Muscle of leg (tissue), 11 donors: ENCODE results near the gene RFTN1. TPM values are rescaled to one million over a fixed set of nuclear protein-coding genes. Genes with fewer than 3 reads are reported as not detected.

Experiments
- DNase-seq: peaks from one replicate; pipeline ENCODE4 v3.0.0; 2013
- H3K27ac ChIP-seq: one replicate; pipeline ENCODE4 v1.5.1; 2013; ENCODE audit warnings: mild to moderate bottlenecking, low read length, control low read depth
- H3K27me3 ChIP-seq: one replicate; pipeline ENCODE4 v1.6.1; 2013; ENCODE audit warnings: low read length; ENCODE audit not compliant: control insufficient read depth, insufficient read depth
- H3K36me3 ChIP-seq: one replicate; pipeline ENCODE4 v1.6.1; 2013; ENCODE audit warnings: low read length; ENCODE audit not compliant: control insufficient read depth, insufficient read depth
- H3K4me1 ChIP-seq: one replicate; pipeline ENCODE4 v1.6.1; 2013; ENCODE audit warnings: low read length; ENCODE audit not compliant: control insufficient read depth, insufficient read depth
- H3K4me3 ChIP-seq: one replicate; pipeline ENCODE4 v1.5.1; 2013; ENCODE audit warnings: low read length, control low read depth
- H3K9me3 ChIP-seq: replicated peaks from 2 replicates; pipeline ENCODE4 v1.6.1; 2013; ENCODE audit warnings: low read depth, low read length; ENCODE audit not compliant: control insufficient read depth
- WGBS: methylation state at CpG from one replicate; pipeline ENCODE4 v1.1.5; 2013; ENCODE audit warnings: missing lambda C conversion rate; ENCODE audit not compliant: insufficient coverage; 5-methylcytosine and 5-hydroxymethylcytosine counted together
- polyA plus RNA-seq, 8 donors: library from polyadenylated mRNA; unstranded; fragments of 120-200 nt; gene quantifications; one replicate each; pipeline versions ENCODE4 v1.2.1 to v1.2.3, GENCODE V29; 2013; ENCODE audit warnings: inconsistent platforms in 1 of 8, low replicate concordance in 1 of 8; ENCODE audit not compliant: insufficient read length in 8 of 8, insufficient read depth in 1 of 8
- total RNA-seq: library from RNA; stranded (reverse); fragments of 120-200 nt; gene quantifications from one replicate; pipeline ENCODE4 v1.2.4, GENCODE V29; 2013

RFTN1 gene
- total and polyA plus RNA-seq, 9 donors, result 15.0 to 19.2 (median 15.6) TPM

DNA sequence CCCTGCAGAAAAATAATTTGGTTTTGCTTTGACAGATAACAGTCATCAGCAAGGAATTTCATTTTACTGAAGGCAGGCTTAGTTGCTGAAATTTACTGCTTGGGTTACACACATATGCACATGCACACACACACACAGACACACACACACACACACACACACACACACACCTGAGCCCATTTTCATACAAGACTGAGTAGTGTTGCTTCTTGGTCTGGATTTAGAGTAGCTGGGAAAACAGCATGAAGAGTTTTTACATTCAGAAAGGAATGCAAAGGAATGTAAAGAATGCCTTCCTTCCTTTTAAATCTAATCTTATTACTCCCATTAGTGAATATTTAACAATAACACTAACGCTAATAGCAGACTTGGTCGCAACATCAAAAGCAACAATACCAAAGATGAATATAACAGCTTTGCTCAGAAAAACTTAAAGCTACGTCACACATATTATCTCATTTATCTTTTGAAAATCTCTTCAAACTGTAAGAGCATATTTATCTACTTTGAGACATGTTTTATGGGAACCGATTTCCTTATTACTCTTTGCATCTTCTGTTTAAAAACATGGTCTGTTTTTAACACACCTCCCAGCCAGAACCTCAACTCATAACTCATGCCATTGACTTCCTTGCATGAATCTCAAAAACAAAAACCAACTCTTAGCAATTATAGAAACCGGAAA, 32.5 kb downstream of the RFTN1 start:
- Histone ChIP-seq H3K4me1 (peaks cover 7% of the 10 kb centered on the region), H3K27me3 (no peaks in the 10 kb centered on the region), H3K4me3 (no peak overlapping the region), H3K9me3 (no peaks in the 10 kb centered on the region), H3K27ac (peak overlapping the region; percentile 16), H3K36me3 (no peaks in the 10 kb centered on the region)
- no peak for DNase-seq
- no CpG with 5 or more reads among the region's 5 CpGs for WGBS

DNA sequence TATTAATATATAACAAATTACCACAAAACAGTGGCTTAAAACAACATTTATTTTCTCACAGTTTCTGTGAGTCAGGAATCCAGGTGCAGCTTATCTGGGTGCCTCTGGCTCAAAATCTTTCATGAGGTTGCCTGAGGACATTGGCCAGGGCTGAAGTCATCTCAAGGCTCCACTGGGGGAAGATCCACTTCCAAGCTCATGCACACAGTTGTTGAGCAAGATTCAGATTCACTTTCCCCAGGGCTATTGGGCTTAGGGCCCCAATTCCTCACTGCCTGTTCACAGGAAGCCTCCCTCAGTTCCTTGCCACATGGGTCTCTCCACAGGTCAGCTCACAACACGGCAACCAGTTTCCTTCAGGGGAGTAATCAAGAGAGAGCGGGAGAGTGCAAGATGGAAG, 35.0 kb downstream of the RFTN1 start:
- H3K27me3 ChIP-seq, result no peaks in the 10 kb centered on the region
- H3K36me3 ChIP-seq, result no peaks in the 10 kb centered on the region
- peaks cover 9% of the 10 kb centered on the region for H3K4me1 ChIP-seq
- no peak for DNase-seq
- WGBS, result no CpG with 5 or more reads among the region's 2 CpGs
- no peak overlapping the region for H3K4me3 ChIP-seq
- no peaks in the 10 kb centered on the region for H3K9me3 ChIP-seq
- H3K27ac ChIP-seq, result no peak overlapping the region

GRCh38 chr3:16477521-16477920, 36.0 kb downstream of the RFTN1 start:
- no peak for DNase-seq
- Histone ChIP-seq H3K36me3 (no peaks in the 10 kb centered on the region), H3K9me3 (no peaks in the 10 kb centered on the region), H3K27me3 (no peaks in the 10 kb centered on the region), H3K4me1 (peaks cover 9% of the 10 kb centered on the region), H3K4me3 (no peak overlapping the region), H3K27ac (no peak overlapping the region)
- WGBS, result 90% methylated on average over 2 of the region's 3 CpGs

DNA sequence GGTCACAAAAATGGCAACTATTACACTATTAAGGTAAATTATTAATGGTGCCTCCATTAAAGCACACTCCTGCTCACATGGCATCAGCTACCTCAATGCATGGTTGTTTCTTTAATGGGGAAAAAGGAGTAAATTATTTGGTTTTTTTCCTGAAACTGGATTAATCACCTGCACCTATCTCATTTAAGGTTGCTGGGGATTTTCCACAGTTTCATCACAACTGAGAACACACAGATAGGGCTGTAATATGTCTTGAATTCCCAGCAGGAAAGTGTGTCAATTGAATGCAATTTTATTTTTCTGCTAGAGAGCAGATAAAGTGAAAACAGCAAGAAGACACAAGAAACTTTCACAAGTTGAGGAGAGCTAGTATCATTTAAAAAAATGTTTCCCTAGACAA, 36.4 kb downstream of the RFTN1 start:
- no peak for DNase-seq
- H3K4me3 ChIP-seq, result no peak overlapping the region
- no peaks in the 10 kb centered on the region for H3K36me3 ChIP-seq
- peaks cover 9% of the 10 kb centered on the region for H3K4me1 ChIP-seq
- H3K27me3 ChIP-seq, result no peaks in the 10 kb centered on the region
- no peaks in the 10 kb centered on the region for H3K9me3 ChIP-seq
- H3K27ac ChIP-seq, result no peak overlapping the region

GRCh38 chr3:16476636-16477035, 36.9 kb downstream of the RFTN1 start:
- no peaks in the 10 kb centered on the region for H3K36me3 ChIP-seq
- H3K9me3 ChIP-seq, result no peaks in the 10 kb centered on the region
- peak; percentile 73 for DNase-seq
- H3K4me3 ChIP-seq, result no peak overlapping the region
- H3K4me1 ChIP-seq, result peaks cover 5% of the 10 kb centered on the region
- H3K27me3 ChIP-seq, result no peaks in the 10 kb centered on the region
- WGBS, result 40% methylated on average over 3 of the region's 5 CpGs
- H3K27ac ChIP-seq, result no peak overlapping the region

DNA sequence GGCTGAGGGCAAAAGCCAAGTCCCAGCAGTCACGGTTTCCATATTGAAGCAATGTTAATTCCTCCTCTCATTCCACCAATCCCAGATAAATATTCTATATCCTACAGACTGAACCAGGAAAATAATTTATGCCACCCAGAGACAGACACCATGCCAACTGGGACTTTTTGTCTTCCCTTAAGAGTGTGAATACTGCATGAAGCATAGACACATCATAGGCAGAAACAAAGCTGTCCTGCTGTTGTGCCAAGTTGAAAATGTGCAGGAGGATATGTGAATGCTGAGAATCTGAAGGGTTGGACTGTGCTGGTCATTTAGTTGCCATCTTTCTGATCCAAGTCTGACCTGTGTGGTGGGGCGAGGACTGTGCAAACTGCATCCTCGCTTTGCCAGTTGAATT, 37.7 kb downstream of the RFTN1 start:
- Histone ChIP-seq H3K9me3 (peaks cover 4% of the 10 kb centered on the region), H3K4me1 (peaks cover 5% of the 10 kb centered on the region), H3K27me3 (no peaks in the 10 kb centered on the region), H3K27ac (no peak overlapping the region), H3K4me3 (no peak overlapping the region), H3K36me3 (no peaks in the 10 kb centered on the region)
- no peak for DNase-seq
- WGBS, result 91% methylated on average over 1 of the region's 3 CpGs

DNA sequence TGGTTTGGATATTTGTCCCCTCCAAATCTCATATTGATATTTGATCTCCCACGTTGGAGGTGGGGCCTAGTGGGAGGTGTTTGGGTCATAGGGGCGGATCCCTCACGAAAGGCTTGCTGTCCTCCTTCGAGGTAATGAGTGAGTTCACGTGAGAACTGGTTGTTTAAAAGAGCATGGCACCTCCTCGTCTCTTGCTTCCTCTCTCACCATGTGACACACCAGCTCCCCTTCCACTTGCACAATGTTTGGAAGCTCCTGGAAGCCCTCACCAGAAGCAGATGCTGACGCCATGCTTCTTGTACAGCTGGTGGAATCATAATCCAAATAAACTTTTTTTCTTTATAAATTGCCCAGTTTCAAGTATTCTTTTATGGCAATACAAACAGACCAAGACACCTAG, 38.6 kb downstream of the RFTN1 start:
- WGBS, result no CpG with 5 or more reads among the region's 7 CpGs
- H3K36me3 ChIP-seq, result no peaks in the 10 kb centered on the region

DNA sequence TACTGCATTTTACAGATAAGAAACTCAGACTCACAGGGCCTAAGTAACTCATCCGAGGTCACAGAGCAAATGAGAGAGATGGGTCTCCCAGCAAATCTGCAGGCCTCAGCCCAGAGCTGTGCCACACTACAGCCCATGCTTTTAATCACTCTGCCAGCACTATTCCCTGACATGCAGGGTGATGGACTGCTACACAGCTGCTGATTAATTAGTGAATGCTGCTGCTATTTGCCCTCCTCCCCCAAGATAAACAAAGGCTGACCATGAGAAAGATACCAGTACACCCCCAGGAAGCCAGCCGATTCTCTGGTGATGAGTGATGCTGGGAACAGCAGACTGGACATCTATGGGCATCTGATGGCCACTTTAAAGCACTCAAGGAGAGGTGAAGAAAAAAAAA, 39.3 kb downstream of the RFTN1 start:
- H3K4me3 ChIP-seq, result no peak overlapping the region
- DNase-seq, result no peak
- peaks cover 5% of the 10 kb centered on the region for H3K4me1 ChIP-seq
- no CpG with 5 or more reads among the region's 2 CpGs for WGBS
- no peaks in the 10 kb centered on the region for H3K27me3 ChIP-seq
- H3K27ac ChIP-seq, result no peak overlapping the region
- H3K36me3 ChIP-seq, result no peaks in the 10 kb centered on the region
- H3K9me3 ChIP-seq, result peaks cover 8% of the 10 kb centered on the region

More for the DNA sequence above, 38.6 kb downstream of the RFTN1 start:
- H3K27me3 ChIP-seq, result no peaks in the 10 kb centered on the region
- DNase-seq, result no peak
- H3K27ac ChIP-seq, result no peak overlapping the region
- peaks cover 8% of the 10 kb centered on the region for H3K9me3 ChIP-seq
- H3K4me1 ChIP-seq, result peaks cover 5% of the 10 kb centered on the region
- H3K4me3 ChIP-seq, result no peak overlapping the region

DNA sequence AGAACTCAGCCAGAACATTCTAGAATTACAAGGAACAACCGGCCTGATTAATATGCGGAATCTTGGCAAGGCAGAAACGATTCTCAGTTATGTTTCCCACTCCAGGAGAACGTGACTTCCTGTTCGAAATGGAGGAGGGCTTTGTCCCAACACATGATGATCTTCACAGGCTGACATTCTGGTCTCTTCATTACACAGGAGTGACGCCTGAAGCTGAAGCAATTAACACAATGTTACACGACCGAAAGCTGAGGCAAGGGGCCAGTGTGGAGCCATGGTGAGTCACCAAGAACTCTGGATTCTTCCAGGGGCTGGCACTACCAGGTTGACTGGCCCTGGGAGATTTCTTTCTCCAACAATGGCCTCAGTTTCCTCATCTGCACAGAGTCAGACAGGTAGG, 40.9 kb downstream of the RFTN1 start:
- H3K4me3 ChIP-seq, result no peak overlapping the region
- H3K27ac ChIP-seq, result no peak overlapping the region
- no peak for DNase-seq
- peaks cover 8% of the 10 kb centered on the region for H3K9me3 ChIP-seq
- H3K36me3 ChIP-seq, result no peaks in the 10 kb centered on the region
- no peaks in the 10 kb centered on the region for H3K27me3 ChIP-seq
- H3K4me1 ChIP-seq, result peaks cover 5% of the 10 kb centered on the region
- WGBS, result 71% methylated on average over 8 of the region's 8 CpGs

GRCh38 chr3:16471897-16472296, 41.6 kb downstream of the RFTN1 start:
- H3K9me3 ChIP-seq, result peaks cover 8% of the 10 kb centered on the region
- no peak overlapping the region for H3K4me3 ChIP-seq
- H3K4me1 ChIP-seq, result peaks cover 5% of the 10 kb centered on the region
- 80% methylated on average over 1 of the region's 3 CpGs for WGBS
- H3K27me3 ChIP-seq, result no peaks in the 10 kb centered on the region
- H3K27ac ChIP-seq, result no peak overlapping the region
- no peaks in the 10 kb centered on the region for H3K36me3 ChIP-seq
- no peak for DNase-seq

GRCh38 chr3:16470590-16470989, 42.9 kb downstream of the RFTN1 start:
- Histone ChIP-seq H3K36me3 (no peaks in the 10 kb centered on the region), H3K4me1 (peaks cover 2% of the 10 kb centered on the region), H3K27me3 (no peaks in the 10 kb centered on the region), H3K27ac (no peak overlapping the region), H3K9me3 (peaks cover 8% of the 10 kb centered on the region), H3K4me3 (no peak overlapping the region)
- no peak for DNase-seq
- 100% methylated on average over 1 of the region's 1 CpG for WGBS
